ENCODE measurements around the gene SUPT6H. TPM values are rescaled to one million over a fixed set of nuclear protein-coding genes. Genes with fewer than 3 reads are reported as not detected.

The SUPT6H gene
- total and polyA plus RNA-seq, 8 donors: 21.8 to 49.0 (median 30.0) TPM

DNA sequence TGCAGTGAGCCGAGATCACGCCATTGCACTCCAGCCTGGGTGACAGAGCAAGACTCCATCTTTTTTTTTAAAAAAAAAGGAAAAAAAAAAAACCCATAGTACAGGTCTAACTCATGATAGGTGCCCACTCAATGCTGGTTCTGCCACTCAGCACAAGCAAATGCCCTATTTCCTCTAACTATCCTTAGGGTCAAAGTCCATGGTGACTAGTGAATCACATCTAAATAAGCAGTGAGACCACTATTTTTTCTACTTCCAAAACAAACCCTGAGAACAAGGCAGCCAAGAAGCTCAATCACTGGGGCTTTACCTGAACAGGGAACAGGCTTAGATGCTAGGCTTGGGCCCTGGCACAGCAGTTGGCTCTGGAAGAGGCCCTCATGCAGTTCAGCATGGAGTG is 20.4 kb upstream of the SUPT6H start:
- ATAC-seq: no peak
- H3K27me3 ChIP-seq: no peaks in the 10 kb centered on the region
- TF ChIP-seq, protein P1, sequence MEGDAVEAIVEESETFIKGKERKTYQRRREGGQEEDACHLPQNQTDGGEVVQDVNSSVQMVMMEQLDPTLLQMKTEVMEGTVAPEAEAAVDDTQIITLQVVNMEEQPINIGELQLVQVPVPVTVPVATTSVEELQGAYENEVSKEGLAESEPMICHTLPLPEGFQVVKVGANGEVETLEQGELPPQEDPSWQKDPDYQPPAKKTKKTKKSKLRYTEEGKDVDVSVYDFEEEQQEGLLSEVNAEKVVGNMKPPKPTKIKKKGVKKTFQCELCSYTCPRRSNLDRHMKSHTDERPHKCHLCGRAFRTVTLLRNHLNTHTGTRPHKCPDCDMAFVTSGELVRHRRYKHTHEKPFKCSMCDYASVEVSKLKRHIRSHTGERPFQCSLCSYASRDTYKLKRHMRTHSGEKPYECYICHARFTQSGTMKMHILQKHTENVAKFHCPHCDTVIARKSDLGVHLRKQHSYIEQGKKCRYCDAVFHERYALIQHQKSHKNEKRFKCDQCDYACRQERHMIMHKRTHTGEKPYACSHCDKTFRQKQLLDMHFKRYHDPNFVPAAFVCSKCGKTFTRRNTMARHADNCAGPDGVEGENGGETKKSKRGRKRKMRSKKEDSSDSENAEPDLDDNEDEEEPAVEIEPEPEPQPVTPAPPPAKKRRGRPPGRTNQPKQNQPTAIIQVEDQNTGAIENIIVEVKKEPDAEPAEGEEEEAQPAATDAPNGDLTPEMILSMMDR (IDR thresholded peaks at IDR 0.05): no peak
- H3K4me1 ChIP-seq: peaks cover 15 to 22% (median 17%) of the 10 kb centered on the region in 3 donors
- intact Hi-C loops (cut with DNase I): no loop called here
- H3K27ac ChIP-seq: no peak overlapping the region
- WGBS, 2 donors: 95 to 100% methylated on average over 2 of the region's 2 CpGs
- no peak overlapping the region for H3K4me3 ChIP-seq
- no peaks in the 10 kb centered on the region for H3K9me3 ChIP-seq
- FAIRE-seq: no peak
- peaks cover 3 to 51% (median 40%) of the 10 kb centered on the region in 3 donors for H3K36me3 ChIP-seq
- no peak for DNase-seq

DNA sequence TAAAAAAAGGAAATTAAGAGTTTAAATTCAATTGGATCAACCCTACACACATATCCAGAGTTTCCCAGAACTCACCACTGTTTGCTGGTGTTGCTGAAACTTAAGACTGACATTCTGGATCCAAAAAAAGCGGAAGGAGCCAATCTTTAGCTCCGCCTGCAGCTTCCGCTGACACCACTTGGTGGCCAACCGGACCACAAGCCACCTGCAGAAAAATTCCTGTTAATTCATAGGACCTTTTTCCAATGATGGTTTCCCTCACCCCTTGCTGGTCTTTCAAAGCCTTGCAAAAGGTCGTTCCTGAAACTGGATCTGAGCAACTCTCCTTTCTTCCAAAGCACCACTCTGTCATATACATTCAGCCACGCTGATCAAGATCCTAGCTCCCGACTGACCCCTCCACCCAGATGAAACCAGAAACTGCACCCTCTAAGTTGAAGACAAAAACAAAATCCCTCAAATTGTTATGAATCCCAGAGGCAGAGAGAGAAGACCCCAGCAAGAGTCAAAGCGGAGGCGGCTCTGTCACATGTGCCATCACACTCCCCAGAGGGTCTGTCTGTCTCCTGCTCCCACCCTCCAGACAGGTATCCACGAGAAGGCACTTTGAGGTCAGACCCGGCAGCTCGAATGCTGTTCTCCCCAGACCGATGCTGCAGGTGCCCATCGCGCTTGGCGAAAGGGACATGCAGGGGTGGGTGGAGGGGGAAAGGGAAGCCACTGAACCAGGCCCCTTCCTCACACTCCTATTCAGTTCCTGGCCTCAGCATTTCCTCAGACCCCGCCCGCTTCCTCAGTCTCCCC is 17.8 kb upstream of the SUPT6H start:
- 1 to 2% methylated on average over 14 to 18 of the region's 18 CpGs for WGBS, 2 donors
- Histone ChIP-seq H3K36me3 (peaks cover 6 to 26% (median 17%) of the 10 kb centered on the region in 3 donors), H3K4me1 (peaks cover 15 to 27% (median 24%) of the 10 kb centered on the region in 3 donors), H3K4me3 (peak overlapping the region; percentile 75 to 90 (median 86)), H3K27ac (peak overlapping the region; percentile 78 to 96 (median 86)), H3K9me3 (no peaks in the 10 kb centered on the region), H3K27me3 (no peaks in the 10 kb centered on the region)
- ATAC-seq (peak; percentile 7 to 35 (median 19)), DNase-seq (peak; percentile 41 to 75 (median 58)), FAIRE-seq (no peak)
- TF ChIP-seq, protein P1 (IDR thresholded peaks at IDR 0.05): peak; percentile 22 to 52 (median 35)
- intact Hi-C loops (cut with DNase I): no loop called here

DNA sequence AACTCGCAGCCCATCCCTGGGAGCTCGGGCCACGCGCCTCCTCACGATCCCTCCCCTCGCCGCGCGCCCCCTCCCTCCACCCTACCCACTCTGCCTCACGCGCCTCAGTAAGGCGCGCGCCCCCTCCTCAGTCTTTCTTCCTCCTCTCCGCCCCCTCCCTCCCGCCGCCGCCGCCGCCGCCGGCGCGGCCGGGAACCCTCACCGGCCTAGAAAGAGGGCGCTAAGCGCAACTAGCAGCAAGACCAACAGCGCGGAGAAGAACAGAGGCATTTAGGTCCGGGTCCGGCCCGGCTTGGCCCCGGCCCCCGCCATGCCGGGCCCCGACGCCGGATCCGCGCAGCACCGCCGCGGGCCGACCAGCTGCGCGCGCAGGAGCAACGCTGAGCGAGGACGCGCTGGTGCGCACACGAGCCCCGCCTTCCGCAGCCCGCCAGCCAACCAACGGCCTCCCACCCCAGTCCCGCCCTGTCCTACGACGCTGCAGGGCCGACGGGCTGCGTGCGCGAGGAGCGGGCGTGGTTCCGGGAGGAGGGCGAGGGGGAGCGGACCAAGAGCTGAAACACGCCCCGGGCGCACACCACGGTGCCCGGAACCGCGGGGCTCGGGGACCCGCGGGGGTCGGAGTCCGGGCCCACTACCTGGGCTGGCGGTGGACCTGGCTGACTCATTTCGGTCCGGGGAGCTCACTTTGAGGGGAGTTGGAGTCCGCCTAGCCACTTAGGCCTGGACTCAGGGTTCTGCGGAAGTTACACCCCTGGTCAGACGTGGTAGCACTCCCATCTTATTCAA is 17.0 kb upstream of the SUPT6H start, which contains the start of gene BLTP2:
Gene BLTP2 (minus strand): TSS at position 372 of the 789 bp plus-strand sequence. CDS start 102 bp downstream, at position 270.
- intact Hi-C loops (cut with DNase I): no loop called here
- H3K27ac ChIP-seq: peak within 1 kb of the TSS; percentile 78 to 96 (median 86)
- peak within 1 kb of the TSS; percentile 75 to 90 (median 86) for H3K4me3 ChIP-seq
- H3K36me3 ChIP-seq: peaks cover 6 to 18% (median 9%) of the 10 kb centered on the region in 3 donors
- ATAC-seq (peak; percentile 92 to 96 (median 93)), DNase-seq (peak; percentile 95 to 99 (median 97)), FAIRE-seq (no peak)
- H3K4me1 ChIP-seq: peaks cover 15 to 27% (median 24%) of the 10 kb centered on the region in 3 donors
- TF ChIP-seq, protein P1 (IDR thresholded peaks at IDR 0.05): no peak
- no peaks in the 10 kb centered on the region for H3K9me3 ChIP-seq
- WGBS, 2 donors: 1% methylated on average over 60 to 89 of the region's 89 CpGs
- H3K27me3 ChIP-seq: no peaks in the 10 kb centered on the region

DNA sequence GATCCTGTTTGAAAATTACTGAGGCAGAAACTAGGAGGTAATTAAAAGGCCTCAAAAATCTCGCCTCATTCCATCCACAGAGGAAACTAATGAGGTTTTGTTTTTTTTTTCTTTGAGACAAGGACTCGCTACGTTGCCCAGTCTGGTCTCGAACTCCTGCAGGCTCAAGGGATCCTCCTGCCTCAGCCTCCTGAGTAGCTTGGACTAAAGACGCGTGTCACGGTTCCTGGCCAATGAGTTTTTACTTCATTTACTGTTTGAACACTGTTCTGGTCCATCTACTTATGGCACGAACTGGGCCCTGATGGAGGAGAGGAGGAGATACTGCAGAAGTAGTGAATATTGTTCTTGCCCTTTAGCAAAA is 16.4 kb upstream of the SUPT6H start:
- Histone ChIP-seq H3K9me3 (no peaks in the 10 kb centered on the region), H3K4me3 (peak overlapping the region; percentile 35 to 90 (median 86)), H3K27me3 (no peaks in the 10 kb centered on the region), H3K4me1 (peaks cover 15 to 27% (median 24%) of the 10 kb centered on the region in 3 donors), H3K36me3 (peaks cover 6 to 15% (median 8%) of the 10 kb centered on the region in 3 donors), H3K27ac (peak overlapping the region; percentile 73 to 96 (median 86))
- TF ChIP-seq, protein P1 (IDR thresholded peaks at IDR 0.05): no peak
- no peak for ATAC-seq
- intact Hi-C loops (cut with DNase I): no loop called here
- no peak for DNase-seq
- FAIRE-seq: no peak
- WGBS, 2 donors: 16 to 20% methylated on average over 8 of the region's 8 CpGs
